DMS79 (cell line): ENCODE results near the gene TIMP2.
A peak's percentile ranks its signal among the peaks of the same experiment; 100 is the strongest.
"Not testable (repeated sequence)": the region's sequence is repeated elsewhere in the genome, so short reads cannot be mapped to it uniquely, and the experiment has no call there.

Experiments used
- DNase-seq: peaks from one replicate; lab custom pipeline; 2025; lab: John Stamatoyannopoulos, UW

Gene TIMP2, protein sequence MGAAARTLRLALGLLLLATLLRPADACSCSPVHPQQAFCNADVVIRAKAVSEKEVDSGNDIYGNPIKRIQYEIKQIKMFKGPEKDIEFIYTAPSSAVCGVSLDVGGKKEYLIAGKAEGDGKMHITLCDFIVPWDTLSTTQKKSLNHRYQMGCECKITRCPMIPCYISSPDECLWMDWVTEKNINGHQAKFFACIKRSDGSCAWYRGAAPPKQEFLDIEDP

DNA sequence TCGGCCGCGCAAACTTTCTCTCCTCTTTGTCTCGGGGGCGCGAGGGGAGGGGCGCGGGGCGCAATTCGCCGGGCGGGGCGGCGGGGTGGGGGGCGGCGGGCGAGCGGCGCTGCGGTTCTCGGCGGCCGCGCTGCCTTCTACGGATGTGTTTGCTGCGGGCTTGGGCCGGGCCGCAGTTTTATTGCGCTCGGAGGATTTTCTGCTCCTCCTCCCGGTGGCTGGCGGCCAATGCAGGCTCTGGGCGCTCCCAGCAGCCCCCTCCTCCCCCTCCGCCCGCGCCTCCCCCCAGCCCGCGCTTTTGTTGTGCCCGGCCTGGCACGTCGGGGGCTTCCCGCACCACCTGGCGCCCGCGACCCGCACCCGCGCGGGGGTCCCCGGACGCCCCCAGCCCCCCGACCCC, at the start of gene TIMP2:
Gene TIMP2, minus strand, starts transcription at position 154 of the 400 bp plus-strand sequence. CDS start 299 bp downstream, outside the sequence.
- DNase-seq: peak; percentile 32

DNA sequence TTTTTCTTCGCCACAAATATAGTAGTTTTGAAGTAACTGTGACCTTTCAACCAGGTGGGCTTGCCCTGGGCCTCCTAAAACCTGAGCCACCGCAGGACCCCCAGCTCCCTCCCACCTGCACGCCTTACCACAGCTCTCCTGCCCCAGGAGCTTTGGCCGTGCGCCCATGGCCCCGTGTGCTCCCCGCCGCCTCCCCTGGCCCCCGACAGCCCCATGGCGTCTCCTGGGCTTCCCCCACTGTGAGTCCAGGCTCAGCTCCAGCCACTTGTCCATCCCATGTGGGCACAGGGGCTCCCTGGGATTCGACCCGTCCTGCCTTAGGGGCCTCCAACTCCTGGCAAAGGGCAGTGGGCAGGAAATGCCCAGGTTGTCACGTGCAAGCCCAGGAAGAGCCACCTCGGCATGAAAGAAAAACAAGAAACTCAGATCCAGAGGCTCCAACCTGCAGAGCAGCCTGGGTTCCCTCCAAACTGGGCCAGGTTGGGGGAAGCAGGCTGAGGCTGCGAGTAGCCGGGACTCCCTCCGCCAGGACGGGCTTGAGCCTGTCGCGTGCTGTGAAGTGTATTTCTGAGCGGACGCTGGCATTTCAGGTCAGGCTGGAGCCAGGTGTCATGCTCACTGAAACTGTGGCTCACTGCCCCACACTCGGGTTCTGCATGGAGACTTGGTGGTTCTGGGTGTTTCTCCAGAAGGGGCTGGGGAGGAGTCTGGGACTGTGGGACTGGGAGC, 48.8 kb upstream of the TIMP2 start:
- no peak for DNase-seq

DNA sequence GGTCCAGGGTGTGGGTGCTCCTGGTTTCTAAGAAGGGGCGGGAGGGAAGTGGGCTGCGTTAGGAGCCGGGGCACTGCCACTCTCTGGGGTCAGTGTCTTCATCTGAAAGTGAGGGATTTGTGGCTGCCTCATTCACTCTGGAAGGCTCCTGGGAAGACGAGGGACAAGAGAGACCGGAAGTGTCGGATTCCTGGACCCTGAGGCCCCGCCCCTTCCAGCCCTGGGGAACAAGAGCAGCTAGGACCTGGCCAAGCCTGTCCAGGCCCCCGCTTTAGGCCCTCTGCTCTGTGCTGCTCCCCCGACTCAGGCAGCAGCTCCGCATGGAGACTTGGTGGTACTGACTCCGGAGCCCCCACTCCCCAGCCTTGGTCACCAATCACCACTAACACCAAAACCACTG, 48.0 kb upstream of the TIMP2 start:
- DNase-seq: no peak

DNA sequence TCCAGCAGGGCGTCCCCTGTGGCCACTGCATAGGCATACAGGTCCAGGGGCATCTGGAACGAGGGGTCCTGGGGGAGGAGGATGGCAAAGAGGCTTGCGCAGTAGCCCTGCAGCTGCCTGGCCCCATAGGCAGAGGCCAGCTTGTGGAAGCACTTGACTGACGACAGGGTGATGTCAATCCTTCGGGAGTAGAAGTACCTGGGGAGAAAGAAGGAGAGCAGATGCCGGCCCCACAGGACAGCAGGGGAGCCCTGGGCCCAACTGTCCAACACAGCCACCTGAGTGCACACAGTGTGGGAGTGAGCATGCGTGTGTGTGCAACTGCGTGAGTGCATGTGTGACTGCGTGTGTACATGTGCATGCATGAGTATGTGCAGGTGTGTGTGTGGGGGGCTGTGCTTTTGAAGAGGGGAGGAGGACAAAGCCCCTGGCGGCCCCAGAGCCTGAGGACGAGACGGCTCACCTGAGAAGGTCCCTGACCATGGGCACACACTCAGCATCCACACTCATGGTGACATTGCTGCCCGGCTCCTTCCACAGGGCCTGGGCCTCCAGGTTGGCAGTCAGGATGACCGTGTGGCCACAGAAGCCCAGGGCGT, 47.4 kb upstream of the TIMP2 start:
- no peak for DNase-seq

DNA sequence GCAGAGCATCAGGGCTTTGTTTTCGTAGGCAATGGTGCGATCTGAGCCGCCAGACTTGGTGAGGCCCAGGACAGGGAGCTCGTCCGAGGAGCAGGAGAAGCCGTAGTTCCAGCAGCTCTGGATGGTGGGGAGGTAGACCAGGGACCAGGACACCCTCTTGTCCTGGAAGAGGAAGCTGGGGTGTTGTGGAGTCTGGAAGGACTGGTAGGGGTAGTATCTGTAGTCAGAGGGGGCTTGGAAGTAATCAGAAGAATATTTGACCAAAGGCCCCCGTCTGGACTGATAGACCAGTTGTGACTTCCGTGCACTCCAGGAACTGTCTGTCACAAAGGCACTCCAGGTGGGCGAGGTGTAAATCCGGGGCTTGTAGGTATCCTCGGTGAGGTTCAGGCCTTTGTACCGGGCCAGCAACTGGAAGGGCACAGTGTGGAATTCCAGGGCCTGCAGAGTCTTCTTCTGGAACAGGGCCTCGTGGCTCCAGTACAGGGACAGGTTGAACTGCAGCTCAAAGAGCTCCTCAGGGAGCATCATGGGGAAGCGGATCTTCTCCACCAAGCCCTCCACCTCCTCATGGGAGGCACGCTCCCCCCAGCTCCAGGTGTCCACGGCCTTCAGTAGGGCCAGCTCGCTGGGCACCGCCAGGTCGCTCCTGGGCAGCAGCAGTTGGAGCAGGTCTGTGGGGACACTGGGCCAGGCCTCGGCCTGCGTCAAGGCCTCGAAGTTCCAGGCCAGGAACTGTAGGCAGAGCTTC, 46.7 kb upstream of the TIMP2 start:
- no peak for DNase-seq

DNA sequence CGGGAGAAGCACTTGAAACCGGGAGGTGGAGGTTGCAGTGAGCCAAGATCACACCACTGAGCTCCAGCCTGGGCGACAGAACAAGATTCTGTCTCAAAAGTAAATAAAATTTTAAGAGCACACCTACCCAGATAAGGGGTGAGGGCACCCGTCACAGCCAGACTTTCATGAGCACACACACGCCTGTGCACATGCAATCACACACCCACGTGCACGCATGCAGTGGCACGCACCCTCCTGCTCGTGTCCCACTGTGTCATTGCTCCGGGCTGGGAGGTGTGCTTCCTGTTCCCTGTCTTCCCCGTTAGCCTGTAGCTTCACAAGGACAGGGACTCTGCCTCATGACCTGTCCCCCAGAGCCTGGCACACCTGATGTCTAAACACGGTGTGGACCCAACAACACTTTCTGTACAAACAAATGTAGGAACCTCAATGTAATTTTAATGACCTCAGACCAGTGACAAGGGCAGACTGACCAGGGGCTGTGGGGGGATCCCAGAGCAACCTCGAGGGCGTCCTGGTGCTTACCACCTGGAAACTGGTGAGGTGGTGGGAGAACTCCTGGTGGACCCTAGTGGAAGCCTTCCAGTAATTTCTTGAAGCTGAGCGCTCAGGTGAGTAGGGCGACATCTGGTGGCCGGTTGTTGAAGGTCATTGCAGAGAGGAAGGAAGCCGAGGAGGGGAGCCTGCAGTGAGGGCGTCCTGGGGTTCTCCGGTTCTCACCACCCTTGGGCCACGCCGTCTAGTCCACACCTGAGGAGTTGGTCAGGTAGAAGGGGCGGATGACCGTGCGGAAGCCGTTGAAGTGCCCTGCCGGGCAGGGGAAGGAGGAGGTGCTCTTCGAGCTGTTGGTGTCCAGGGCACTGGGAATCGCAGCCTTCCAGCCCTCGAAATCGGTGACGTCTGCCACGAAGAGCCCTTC, 45.9 kb upstream of the TIMP2 start:
- DNase-seq: no peak

DNA sequence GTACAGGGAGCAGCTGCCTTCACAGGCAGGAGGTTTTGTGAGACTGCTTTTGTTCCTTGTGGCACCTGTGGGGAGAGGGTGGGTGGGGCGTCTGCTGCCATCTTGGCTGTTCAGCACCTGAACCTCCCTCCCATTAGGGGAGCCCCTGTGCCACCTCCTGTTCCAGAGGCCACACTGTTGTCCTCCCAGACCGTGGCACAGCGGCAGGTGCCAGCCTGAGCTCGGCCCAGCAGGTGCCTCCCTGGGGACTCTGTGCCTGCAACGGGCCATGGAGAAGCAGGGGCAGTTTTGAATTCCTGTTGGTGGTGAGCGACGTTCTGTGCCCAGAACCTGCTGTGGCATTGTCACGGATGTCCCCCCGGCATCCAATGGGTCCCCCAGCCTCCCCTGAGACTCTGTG, 44.7 kb upstream of the TIMP2 start:
- DNase-seq: no peak

DNA sequence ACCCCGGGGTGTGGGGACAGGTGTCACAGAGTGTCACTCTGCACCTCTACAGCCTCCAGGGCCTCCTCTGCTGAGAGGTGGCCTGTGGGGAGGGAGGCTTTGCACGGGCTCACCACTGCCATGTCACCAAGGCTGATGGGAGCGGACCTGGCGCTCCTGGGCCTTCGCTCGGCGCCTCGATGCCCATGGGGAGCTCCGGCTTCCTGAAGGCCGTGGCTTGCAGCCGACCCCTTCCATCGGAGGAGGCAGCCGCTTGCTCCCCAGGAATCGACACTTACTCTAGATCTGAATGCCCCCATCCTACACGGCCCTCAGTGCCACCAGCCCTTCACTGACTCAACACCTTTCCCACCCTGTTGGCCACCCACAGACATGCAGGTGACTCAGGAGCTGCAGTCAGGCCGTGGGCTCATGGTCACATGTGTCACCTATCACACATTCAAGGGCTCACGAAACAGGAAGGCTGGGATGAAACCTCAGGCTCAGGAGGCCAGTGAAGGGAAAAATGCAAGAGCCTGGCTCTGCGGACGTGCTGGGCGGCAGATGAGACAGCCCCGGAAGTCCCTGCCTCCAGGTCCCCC, 42.7 kb upstream of the TIMP2 start:
- DNase-seq: no peak

DNA sequence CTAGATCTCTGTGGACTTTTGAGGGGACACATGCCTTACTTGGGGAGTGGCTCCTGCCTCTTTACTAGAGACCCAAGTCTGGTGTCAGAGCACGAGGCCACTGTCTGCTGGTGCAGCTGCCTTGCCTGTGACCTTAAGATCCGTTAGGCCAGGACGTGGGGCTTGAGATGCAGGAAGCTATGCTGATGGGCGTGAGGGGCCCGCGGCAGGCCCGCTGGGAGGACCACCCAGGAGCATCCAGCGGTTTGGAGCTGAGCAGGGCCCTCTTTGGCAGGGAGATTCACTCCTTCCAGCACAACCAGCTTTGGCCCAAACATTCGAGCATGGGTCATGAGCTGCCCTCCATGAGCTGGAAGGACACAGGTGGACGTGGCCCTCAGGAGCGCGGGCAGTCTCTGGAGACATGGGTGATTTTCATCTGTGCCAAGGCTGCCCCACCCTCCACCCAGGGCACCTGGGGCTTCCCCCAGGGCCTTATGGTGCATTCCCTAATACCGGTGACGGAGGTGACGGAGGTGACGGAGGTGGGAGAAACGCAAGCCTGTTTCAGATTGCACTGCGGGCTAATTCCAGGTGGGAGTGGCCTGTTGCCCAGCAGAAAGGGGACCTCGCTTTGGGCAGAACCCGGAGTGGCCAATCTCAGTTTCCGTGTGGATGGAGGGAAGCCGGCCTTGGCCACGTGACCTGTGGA, 41.9 kb upstream of the TIMP2 start:
- no peak for DNase-seq

DNA sequence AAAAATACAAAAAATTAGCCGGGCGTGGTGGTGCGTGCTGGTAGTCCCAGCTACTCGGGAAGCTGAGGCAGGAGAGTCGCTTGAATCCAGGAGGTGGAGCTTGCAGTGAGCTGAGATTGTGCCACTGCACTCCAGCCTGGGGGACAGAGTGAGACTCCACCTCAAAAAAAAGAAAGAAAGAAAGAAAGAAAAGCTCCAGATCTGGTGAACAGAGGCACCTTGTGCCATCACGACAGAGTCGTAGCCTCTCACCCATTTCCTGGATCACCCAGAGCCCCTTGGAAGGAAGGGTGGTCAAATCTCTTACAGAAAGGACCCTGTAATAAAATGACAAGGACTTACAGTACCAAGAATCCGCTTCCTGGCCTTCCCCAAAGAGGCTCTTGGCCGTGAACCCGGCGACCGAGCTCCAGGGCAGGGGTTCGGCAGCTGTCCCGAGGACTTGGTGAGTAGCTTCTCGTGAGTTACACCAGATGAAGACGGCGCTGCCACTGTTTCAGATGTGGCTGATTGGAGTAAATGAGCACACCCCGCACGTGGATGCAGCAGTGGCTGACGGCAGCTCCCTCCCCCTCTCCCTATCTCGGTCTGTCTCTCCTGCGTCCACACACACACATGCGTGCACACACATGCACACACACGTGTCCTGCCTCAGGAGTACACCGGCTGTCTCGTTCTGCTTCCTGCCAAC, 41.1 kb upstream of the TIMP2 start:
- DNase-seq: no peak

DNA sequence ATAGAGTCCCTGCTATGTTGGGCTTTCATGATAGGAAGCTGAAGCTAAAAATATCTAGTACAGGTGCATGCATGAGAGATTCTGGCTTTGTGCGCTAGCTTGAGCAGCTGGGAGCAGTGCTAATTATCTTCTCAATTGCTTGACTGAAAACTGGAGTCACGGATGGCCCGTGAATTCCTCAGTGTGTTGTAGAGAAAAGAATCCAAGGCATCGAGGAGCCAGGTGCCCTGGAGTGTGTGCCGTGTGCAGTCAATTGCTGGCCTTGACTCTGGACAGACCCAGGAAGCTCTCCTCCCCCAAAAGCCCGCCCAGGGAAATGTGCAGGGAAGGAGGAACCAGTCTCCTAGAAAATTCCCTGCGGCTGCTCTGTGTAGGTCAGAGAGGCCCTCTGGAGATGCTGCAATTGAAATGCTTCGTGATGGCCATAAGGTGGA, 40.3 kb upstream of the TIMP2 start:
- DNase-seq: peak; percentile 37

DNA sequence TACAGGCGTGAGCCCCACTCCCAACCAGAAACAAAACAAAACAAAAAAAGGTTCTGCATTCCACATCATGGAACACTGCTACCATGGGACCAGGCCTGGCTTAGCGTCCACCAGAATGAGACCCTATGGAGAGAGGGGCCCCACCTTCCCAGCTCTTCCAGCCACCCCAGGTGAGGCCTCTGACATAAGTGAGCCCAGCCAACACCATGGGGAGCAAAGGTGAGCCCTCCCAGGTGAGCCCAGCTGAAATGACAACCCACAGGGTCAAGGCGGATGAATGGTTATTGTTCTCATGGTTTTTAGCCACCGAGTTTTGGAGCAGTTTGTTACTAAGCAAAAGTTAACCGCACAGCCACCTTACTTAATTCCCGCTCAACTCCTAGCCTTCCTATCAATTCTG, 38.2 kb upstream of the TIMP2 start:
- DNase-seq: no peak

DNA sequence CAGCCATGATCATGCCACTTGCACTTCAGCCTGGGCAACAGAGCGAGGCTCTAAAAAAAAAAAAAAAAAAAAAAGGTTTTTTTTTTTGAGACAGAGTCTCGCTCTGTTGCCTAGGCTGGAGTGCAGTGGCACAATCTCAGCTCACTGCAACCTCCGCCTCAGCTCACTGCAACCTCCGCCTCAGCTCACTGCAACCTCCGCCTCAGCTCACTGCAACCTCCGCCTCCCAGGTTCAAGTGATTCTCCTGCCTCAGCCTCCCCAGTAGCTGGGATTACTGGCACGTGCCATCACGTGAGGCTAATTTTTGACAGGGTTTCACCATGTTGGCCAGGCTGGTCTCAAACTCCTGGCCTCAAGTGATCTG, 37.8 kb upstream of the TIMP2 start:
- not testable (repeated sequence) for DNase-seq

DNA sequence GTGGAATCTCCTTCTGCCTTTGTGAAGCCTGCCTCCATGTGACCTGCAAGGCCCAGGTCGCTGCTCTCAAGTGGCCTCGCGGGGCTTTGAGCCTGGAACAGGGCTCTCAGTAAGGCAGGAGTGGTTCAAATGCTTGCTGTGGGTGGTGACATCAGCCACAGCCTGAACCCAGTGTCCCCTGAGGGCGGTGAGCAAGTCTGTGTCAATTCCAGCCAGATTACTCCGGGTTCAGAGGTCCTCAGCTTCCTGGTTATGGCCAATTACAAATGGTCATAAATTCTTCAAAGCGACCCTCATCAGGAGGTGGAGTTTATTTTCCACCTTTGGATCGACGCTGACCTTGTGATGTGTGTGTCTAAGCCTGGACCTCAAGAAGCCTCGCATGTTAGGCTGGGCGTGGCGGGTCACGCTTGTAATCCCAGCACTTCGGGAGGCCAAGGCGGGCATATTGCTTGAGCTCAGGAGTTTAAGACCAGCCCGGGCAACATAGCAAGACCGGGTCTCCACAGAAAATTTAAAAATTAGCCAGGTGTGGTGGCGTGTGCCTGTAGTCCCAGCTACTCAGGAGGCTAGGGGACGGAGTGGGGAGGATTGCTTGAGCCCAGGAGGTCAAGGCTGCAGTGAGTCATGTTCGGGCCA, 37.3 kb upstream of the TIMP2 start:
- DNase-seq: no peak

DNA sequence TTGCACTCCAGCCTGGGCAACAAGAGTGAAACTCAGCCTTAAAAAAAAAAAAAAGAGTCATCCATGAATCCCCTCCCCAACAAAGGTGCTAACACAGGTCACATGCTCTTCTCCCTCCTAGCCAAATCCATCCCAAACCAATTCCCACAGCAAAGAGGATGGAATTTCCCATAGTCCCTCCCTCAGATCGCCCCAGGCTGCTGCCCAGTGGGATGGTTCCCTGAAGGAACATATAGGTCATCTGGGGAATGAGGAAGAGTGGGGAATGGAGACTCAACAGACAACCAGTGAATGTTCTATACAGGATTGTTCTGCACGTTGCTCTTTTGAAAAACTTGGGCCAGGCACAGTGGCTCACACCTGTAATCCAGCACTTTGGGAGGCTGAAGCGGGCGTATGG, 36.4 kb upstream of the TIMP2 start:
- DNase-seq: no peak

DNA sequence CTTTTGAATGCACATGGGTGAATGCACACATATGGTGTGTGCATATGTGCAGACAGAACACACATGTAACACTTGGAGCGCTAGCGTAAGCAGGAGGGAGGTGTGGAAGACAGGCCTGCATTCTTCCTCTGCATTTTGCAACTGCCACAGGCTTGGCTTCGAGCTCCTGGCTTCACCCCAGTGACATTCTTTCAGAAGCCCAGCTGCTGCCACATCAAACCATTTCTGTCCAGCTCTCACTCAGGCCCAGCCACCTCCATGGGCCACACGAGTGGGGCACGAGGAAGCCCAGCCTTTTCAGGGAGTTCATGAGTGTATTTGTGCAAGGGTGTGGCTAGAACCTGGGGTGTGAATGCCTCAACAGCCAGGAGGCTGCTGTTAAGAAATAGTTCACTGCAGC, 35.7 kb upstream of the TIMP2 start:
- no peak for DNase-seq

DNA sequence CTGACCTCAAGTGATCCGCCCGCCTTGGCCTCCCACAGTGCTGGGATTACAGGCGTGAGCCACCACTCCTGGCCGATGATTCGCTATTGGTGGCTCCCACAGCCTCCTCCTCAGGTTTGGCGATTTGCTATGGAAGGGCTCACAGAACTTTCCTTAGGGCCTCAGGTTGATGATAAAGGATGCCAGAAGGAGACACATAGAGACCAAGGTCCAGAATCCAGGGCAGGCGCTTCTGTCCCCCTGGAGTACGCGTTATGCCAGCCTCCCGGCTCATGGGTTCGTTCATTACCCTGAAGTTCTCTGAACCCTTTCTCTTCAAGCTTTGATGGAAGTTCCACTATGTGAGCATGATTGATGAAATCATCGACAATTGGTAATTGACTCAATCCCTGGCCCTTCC, 34.6 kb upstream of the TIMP2 start:
- DNase-seq: no peak

DNA sequence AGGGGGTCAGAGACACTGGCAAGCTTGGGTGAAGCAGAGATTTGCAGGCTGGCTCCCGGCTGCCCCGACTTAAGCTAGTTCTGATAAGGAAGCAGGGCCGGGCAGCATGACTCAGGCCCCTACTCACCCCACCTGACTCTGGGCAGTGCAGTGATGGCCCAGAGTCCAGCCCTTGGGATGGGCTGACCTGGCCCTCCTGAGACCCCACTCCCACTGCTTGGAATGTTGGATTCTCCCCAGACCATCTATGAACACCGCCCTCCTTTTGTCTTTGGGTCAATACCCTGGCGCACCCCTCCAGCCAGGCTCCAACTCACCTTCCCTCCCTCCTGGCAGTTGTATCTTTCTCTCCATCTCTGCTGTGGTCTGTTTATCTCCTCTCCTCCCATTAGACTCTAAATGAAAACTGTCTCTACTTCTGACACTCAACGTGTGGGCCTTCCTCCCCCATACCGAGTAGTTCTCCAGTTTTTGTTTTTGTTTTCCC, 33.5 kb upstream of the TIMP2 start:
- DNase-seq: no peak

DNA sequence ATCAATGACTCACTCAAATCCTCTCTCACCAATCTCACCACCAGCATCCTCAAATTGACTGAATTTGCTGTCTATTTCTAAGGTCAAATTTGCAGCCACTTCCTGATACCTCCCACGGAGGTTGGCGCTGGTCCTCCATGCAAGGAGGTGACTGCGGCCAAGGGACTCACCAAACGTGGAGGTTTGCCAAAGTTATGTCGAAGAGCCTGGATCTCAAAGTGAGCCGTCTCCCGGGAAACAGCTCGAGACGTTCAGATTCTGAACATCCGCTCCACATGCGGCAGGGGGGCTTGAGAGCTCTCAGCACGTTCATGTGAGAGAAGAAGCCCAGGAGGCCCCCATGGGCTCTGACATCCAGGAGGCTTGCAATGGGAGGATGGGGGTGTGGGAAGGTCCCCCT, 31.9 kb upstream of the TIMP2 start:
- peak; percentile 17 for DNase-seq
